ENCODE measurements around the gene SLC16A10.

DNA sequence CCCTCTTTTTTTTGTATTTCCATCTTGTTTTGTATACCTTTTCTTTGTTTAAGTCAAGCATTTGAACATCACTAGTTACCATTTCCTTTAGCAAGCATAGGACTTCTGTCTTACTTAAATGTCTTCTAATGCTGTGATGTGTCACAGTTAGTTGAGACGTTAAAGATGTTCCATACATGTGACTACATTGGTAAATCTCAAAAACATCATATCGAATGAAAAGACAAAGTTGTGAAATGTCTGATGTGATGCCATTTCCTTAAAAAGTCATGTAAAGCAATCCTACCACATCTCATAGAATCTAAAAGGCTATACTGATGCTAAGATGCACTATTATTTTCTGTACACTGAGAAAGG is 26.8 kb downstream of the SLC16A10 start:
- no peak for TF ChIP-seq EZH2phosphoT487 (IDR thresholded peaks at IDR 0.05; ENCODE audit: low read depth)
- TF ChIP-seq, protein P1, sequence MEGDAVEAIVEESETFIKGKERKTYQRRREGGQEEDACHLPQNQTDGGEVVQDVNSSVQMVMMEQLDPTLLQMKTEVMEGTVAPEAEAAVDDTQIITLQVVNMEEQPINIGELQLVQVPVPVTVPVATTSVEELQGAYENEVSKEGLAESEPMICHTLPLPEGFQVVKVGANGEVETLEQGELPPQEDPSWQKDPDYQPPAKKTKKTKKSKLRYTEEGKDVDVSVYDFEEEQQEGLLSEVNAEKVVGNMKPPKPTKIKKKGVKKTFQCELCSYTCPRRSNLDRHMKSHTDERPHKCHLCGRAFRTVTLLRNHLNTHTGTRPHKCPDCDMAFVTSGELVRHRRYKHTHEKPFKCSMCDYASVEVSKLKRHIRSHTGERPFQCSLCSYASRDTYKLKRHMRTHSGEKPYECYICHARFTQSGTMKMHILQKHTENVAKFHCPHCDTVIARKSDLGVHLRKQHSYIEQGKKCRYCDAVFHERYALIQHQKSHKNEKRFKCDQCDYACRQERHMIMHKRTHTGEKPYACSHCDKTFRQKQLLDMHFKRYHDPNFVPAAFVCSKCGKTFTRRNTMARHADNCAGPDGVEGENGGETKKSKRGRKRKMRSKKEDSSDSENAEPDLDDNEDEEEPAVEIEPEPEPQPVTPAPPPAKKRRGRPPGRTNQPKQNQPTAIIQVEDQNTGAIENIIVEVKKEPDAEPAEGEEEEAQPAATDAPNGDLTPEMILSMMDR (IDR thresholded peaks at IDR 0.05; ENCODE audit: low read depth, low read length) = no peak
